A549 (cell line): ENCODE data around the gene PLXNA1.

Experiments used
- CTCF ChIP-seq: fragments of >200 bp; sonication (Bioruptor Twin); formaldehyde crosslinking; IDR thresholded peaks from 3 replicates; pipeline ENCODE4 v1.5.1; 2016
- REST ChIP-seq: fragments of 200-600 bp; sonication (generic); IDR thresholded peaks from 2 replicates; pipeline ENCODE4 v1.6.1; 2016; ENCODE audit warnings: antibody characterized with exemption, mild to moderate bottlenecking, moderate library complexity

GRCh38 chr3:126972866-126973265 lies 10.0 kb upstream of the PLXNA1 start:
- TF ChIP-seq CTCF (no peak), REST (no peak)
